Measurements from ENCODE around the gene NOP16.

NOP16 gene

GRCh38 chr5:176337913-176338312 lies 50.5 kb downstream of the NOP16 start:
- WGBS (ENCODE audit: extremely low coverage, insufficient coverage, low lambda C conversion rate) = no CpG with 5 or more reads among the region's 1 CpG
- H3K56ac ChIP-seq (ENCODE audit: low read length) = no peak overlapping the region
- no peaks in the 10 kb centered on the region for H3K36me3 ChIP-seq (ENCODE audit: control insufficient read depth, insufficient read depth, low read length)
- H3K27ac ChIP-seq (ENCODE audit: low read depth, low read length) = no peak overlapping the region
- no peak overlapping the region for H3K4ac ChIP-seq (ENCODE audit: low read depth, low read length)
- no peak overlapping the region for H3K9ac ChIP-seq (ENCODE audit: low read length)
- H3K79me1 ChIP-seq (ENCODE audit: low read length) = no peaks in the 10 kb centered on the region
- H2BK5ac ChIP-seq (ENCODE audit: low read length) = no peak overlapping the region
- no peak overlapping the region for H3K23ac ChIP-seq (ENCODE audit: low read length)
- no peak overlapping the region for H3K4me3 ChIP-seq (ENCODE audit: low read length)
- no peaks in the 10 kb centered on the region for H3K79me2 ChIP-seq (ENCODE audit: control insufficient read depth, insufficient read depth, low read length)
- no peak overlapping the region for H4K8ac ChIP-seq (ENCODE audit: low read depth, low read length)
- no peak overlapping the region for H4K5ac ChIP-seq (ENCODE audit: low read length)
- H2BK120ac ChIP-seq (ENCODE audit: low read depth, low read length) = no peak overlapping the region
- no peak for DNase-seq
- H3K27me3 ChIP-seq (ENCODE audit: insufficient read depth, low read length, poor library complexity) = no peaks in the 10 kb centered on the region
- H3K18ac ChIP-seq (ENCODE audit: low read length) = no peak overlapping the region
- H3K4me1 ChIP-seq (ENCODE audit: control insufficient read depth, low read depth, low read length) = no peaks in the 10 kb centered on the region
- H2AK5ac ChIP-seq (ENCODE audit: low read length) = no peak overlapping the region
- no peak overlapping the region for H3K4me2 ChIP-seq (ENCODE audit: low read length)
- no peak overlapping the region for H2BK15ac ChIP-seq (replicated peaks; ENCODE audit: low read depth)

DNA sequence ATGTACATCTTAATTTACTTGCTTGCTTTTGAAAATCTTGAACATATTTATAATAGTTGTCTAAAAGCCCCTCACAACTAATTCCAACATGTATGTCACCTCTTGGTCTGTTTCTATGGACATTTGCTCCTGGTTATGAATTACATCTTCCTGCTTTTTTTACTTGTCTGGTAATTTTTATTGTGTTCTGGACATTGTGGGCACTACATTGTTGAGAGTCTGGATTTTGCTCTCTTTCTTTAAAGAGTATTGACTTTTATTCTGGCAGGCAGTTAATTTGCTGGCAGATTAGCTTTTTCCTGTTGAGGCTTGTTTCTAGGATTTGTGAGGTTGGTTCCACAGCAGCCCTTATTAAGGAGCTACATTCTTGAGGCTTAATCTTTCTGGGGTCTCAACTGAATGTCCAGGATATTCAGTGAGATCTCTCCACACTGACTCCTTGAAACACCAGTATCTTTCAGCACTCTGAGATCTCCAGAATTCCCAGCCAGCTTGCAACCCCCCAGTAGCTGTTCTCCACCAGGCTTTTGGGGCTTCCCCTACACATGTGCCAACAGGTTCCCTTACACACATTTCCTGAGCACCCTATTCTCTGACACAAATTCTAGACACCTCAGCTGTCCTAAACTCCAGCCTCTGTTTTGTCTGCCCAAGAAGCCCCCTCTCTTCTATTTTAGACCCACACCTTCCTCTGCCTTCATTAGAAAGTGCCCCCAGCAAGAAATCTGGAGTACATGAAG lies 54.2 kb downstream of the NOP16 start:
- Histone ChIP-seq H2AK5ac (ENCODE audit: low read length) (no peak overlapping the region), H3K27ac (ENCODE audit: low read depth, low read length) (no peak overlapping the region), H3K23ac (ENCODE audit: low read length) (no peak overlapping the region), H3K27me3 (ENCODE audit: insufficient read depth, low read length, poor library complexity) (no peaks in the 10 kb centered on the region), H3K79me1 (ENCODE audit: low read length) (no peaks in the 10 kb centered on the region), H3K56ac (ENCODE audit: low read length) (no peak overlapping the region), H4K5ac (ENCODE audit: low read length) (no peak overlapping the region), H3K36me3 (ENCODE audit: control insufficient read depth, insufficient read depth, low read length) (no peaks in the 10 kb centered on the region), H2BK15ac (replicated peaks; ENCODE audit: low read depth) (no peak overlapping the region), H3K79me2 (ENCODE audit: control insufficient read depth, insufficient read depth, low read length) (no peaks in the 10 kb centered on the region), H3K9ac (ENCODE audit: low read length) (no peak overlapping the region), H2BK5ac (ENCODE audit: low read length) (no peak overlapping the region), H2BK120ac (ENCODE audit: low read depth, low read length) (no peak overlapping the region), H4K8ac (ENCODE audit: low read depth, low read length) (no peak overlapping the region), H3K4me2 (ENCODE audit: low read length) (no peak overlapping the region), H3K4me3 (ENCODE audit: low read length) (no peak overlapping the region), H3K18ac (ENCODE audit: low read length) (no peak overlapping the region), H3K4ac (ENCODE audit: low read depth, low read length) (no peak overlapping the region), H3K4me1 (ENCODE audit: control insufficient read depth, low read depth, low read length) (no peaks in the 10 kb centered on the region)
- DNase-seq = no peak

Small RNA genes lying within 50 kb of the gene (small RNA-seq; reads per million reads assigned to genes)
- 16.5 reads per million, percentile 90 among the genes with 10 or more reads in this experiment for gene MIR1271 (ENCODE audit: insufficient read depth)

Measured in mesendoderm (in vitro differentiated cells).